MCF 10A (cell line): Measurements from ENCODE around the gene OGDHL. TPM values are rescaled to one million over a fixed set of nuclear protein-coding genes. Genes with fewer than 3 reads are reported as not detected.

Experiments used
- BruUV-seq: library from RNA; stranded (reverse); fragments of 400-500 nt; replicated peaks from 2 replicates; lab custom pipeline; 2021; lab: Mats Ljungman, UMichigan
- CTCF ChIA-PET: fragments of 300-600 bp; sonication (Branson Sonifier 250); formaldehyde crosslinking; extraction: SDS; loops from one replicate; lab custom pipeline; 2021; ENCODE audit warnings: antibody characterized with exemption, inconsistent platforms; lab: Yijun Ruan, JAX
- POLR2A ChIA-PET: fragments of 300-600, 350-650 bp; sonication (Branson Sonifier 250); formaldehyde crosslinking; extraction: SDS; loops from one replicate; lab custom pipeline; 2020; ENCODE audit warnings: antibody characterized with exemption, inconsistent platforms; lab: Yijun Ruan, JAX
- DNase-seq: peaks from one replicate; pipeline ENCODE4 v3.0.0-alpha.2; 2018; ENCODE audit not compliant: unreplicated experiment
- H3K27ac Mint-ChIP-seq: one replicate; pipeline ENCODE4 v1.8.0; 2022; ENCODE audit warnings: mild to moderate bottlenecking, low read depth, mixed read lengths; ENCODE audit not compliant: unreplicated experiment
- H3K27me3 Mint-ChIP-seq: one replicate; pipeline ENCODE4 v1.8.0; 2022; ENCODE audit warnings: mixed read lengths; ENCODE audit not compliant: insufficient read depth, unreplicated experiment
- H3K36me3 Mint-ChIP-seq: one replicate; pipeline ENCODE4 v1.8.0; 2022; ENCODE audit warnings: mild to moderate bottlenecking, moderate library complexity, mixed read lengths; ENCODE audit not compliant: insufficient read depth, unreplicated experiment
- H3K4me1 Mint-ChIP-seq: one replicate; pipeline ENCODE4 v1.8.0; 2022; ENCODE audit warnings: mixed read lengths; ENCODE audit not compliant: insufficient read depth, unreplicated experiment
- H3K4me3 Mint-ChIP-seq: one replicate; pipeline ENCODE4 v1.8.0; 2022; ENCODE audit warnings: mild to moderate bottlenecking, moderate library complexity, mixed read lengths; ENCODE audit not compliant: unreplicated experiment
- H3K9me3 Mint-ChIP-seq: one replicate; pipeline ENCODE4 v1.8.0; 2022; ENCODE audit warnings: mixed read lengths; ENCODE audit not compliant: unreplicated experiment
- CTCF ChIP-seq: fragments of 200-600 bp; IDR thresholded peaks from one replicate; pipeline ENCODE4 v1.8.0; 2022; ENCODE audit warnings: antibody characterized with exemption, mild to moderate bottlenecking; ENCODE audit not compliant: unreplicated experiment
- intact Hi-C: fragments of 100-400 bp; cut with micrococcal nuclease; formaldehyde crosslinking; loops from 2 replicates; pipeline ENCODE4 v1.14.1; 2022
- total RNA-seq: library from RNA; stranded (reverse); gene quantifications from 2 replicates; pipeline ENCODE4 v1.2.3, GENCODE V29; 2022

OGDHL gene
- total RNA-seq, 1 experiment from 2014 or later: 0.28 TPM

GRCh38 chr10:49749556-49750491, 12.3 kb downstream of the OGDHL start:
- no TSS peak for BruUV-seq
- intact Hi-C loops: no loop called here
- no peak for DNase-seq
- Mint-ChIP-seq H3K27me3 (peaks cover 8% of the 10 kb centered on the region), H3K4me3 (no peak overlapping the region), H3K9me3 (no peaks in the 10 kb centered on the region), H3K27ac (no peak overlapping the region), H3K36me3 (no peaks in the 10 kb centered on the region), H3K4me1 (no peaks in the 10 kb centered on the region)
- POLR2A ChIA-PET: no interaction called here
- no peak for TF ChIP-seq CTCF
- CTCF ChIA-PET: no interaction called here

DNA sequence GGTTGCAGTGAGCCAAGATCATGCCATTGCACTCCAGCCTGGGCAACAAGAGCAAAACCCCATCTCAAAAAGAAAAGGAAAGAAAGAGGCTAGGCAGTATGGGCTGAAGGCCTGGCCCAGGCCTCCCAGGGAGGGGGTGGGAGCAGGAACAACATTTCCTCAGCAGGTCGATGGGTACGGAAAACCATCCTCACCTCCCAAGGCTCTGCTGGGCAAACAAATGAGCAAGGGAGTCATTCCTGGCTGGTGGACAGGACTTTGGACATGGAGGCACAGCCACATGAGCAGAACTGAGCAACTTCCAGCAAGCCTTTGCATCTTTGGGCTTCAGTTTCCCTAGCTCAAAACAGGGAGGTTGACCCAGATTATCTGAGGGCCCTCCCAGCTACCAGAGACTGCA, 13.0 kb downstream of the OGDHL start:
- intact Hi-C loops: no loop called here
- no peaks in the 10 kb centered on the region for H3K4me1 Mint-ChIP-seq
- no peaks in the 10 kb centered on the region for H3K36me3 Mint-ChIP-seq
- H3K4me3 Mint-ChIP-seq: no peak overlapping the region
- ChIA-PET CTCF (no interaction called here), POLR2A (no interaction called here)
- no peak overlapping the region for H3K27ac Mint-ChIP-seq
- DNase-seq: no peak
- H3K9me3 Mint-ChIP-seq: no peaks in the 10 kb centered on the region
- H3K27me3 Mint-ChIP-seq: peaks cover under 1% of the 10 kb centered on the region
- no peak for TF ChIP-seq CTCF
- BruUV-seq: no TSS peak

- ChIA-PET CTCF (no interaction called here), POLR2A (no interaction called here)
- Mint-ChIP-seq H3K27ac (no peak overlapping the region), H3K4me3 (no peak overlapping the region), H3K27me3 (no peaks in the 10 kb centered on the region), H3K4me1 (no peaks in the 10 kb centered on the region), H3K9me3 (no peaks in the 10 kb centered on the region), H3K36me3 (no peaks in the 10 kb centered on the region)
- intact Hi-C loops: no loop called here
- BruUV-seq: no TSS peak
- no peak for DNase-seq
- TF ChIP-seq CTCF: no peak
These were observed 14.1 kb downstream of the OGDHL start for GRCh38 chr10:49748006-49748405.

DNA sequence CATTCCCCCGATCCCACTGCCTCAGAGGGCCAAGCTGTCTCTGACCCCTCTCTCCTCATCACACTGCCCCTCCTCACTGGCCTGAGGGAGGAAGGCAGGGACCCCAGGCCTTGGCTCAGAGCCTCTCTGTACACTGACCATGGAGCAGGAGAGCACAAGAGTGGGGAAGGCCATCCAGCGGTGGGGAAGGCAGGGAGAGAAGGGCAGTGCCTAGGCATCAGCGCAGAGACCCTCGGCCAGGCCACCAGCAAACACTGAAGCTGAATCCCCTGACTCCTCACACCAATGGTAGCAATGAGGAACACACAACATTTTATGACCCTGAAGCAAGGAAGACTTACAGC, 14.8 kb downstream of the OGDHL start:
- DNase-seq: no peak
- H3K4me1 Mint-ChIP-seq: no peaks in the 10 kb centered on the region
- intact Hi-C loops: no loop called here
- H3K27ac Mint-ChIP-seq: no peak overlapping the region
- CTCF ChIA-PET: no interaction called here
- BruUV-seq: no TSS peak
- no peaks in the 10 kb centered on the region for H3K27me3 Mint-ChIP-seq
- POLR2A ChIA-PET: no interaction called here
- no peak overlapping the region for H3K4me3 Mint-ChIP-seq
- no peak for TF ChIP-seq CTCF
- H3K36me3 Mint-ChIP-seq: no peaks in the 10 kb centered on the region
- peaks cover under 1% of the 10 kb centered on the region for H3K9me3 Mint-ChIP-seq
